Measurements from ENCODE around the gene MYO1D. TPM values are rescaled to one million over a fixed set of nuclear protein-coding genes. Genes with fewer than 3 reads are reported as not detected.

Gene MYO1D
- total RNA-seq, 1 experiment from 2014 or later: 40.8 TPM

- DNase-seq: no peak
- no peak overlapping the region for H3K4me3 ChIP-seq
- no peak overlapping the region for H3K27ac ChIP-seq
- no peaks in the 10 kb centered on the region for H3F3A ChIP-seq (ENCODE audit: insufficient read depth, low read depth)
- ChIA-PET POLR2A (ENCODE audit: unreplicated experiment) (no interaction called here), CTCF (interaction anchor here (0.6 kb wide), 1 partner anchor 100 kb away, joined by 3 read pairs; the partner anchor contains the start of gene MYO1D)
- H3K9me3 ChIP-seq (ENCODE audit: insufficient read depth, low read depth): no peaks in the 10 kb centered on the region
- H3K4me2 ChIP-seq: no peak overlapping the region
- H3K4me1 ChIP-seq (replicated peaks; ENCODE audit: insufficient read depth): no peaks in the 10 kb centered on the region
- H2AFZ ChIP-seq: no peak overlapping the region
- no peaks in the 10 kb centered on the region for H3K9me2 ChIP-seq (ENCODE audit: insufficient read depth)
- intact Hi-C loops (cut with micrococcal nuclease; ENCODE audit: unreplicated experiment): no loop called here
- no peak for TF ChIP-seq CTCF (conservative IDR thresholded peaks at IDR 0.05)
- TF ChIP-seq EZH2 (IDR thresholded peaks at IDR 0.05; ENCODE audit: low read depth): no peak
- no peaks in the 10 kb centered on the region for H3K79me2 ChIP-seq (ENCODE audit: low read depth)
- H4K20me1 ChIP-seq (ENCODE audit: insufficient read depth): no peaks in the 10 kb centered on the region
- BruUV-seq (replicated peaks): no TSS peak
- no peaks in the 10 kb centered on the region for H3K27me3 ChIP-seq (ENCODE audit: insufficient read depth, low read depth)
- H3K36me3 ChIP-seq (ENCODE audit: low read depth): no peaks in the 10 kb centered on the region
These were observed 99.5 kb downstream of the MYO1D start for GRCh38 chr17:32777436-32777835.

- H2AFZ ChIP-seq: no peak overlapping the region
- no peaks in the 10 kb centered on the region for H3K79me2 ChIP-seq (ENCODE audit: low read depth)
- CTCF ChIA-PET: no interaction called here
- H3K27me3 ChIP-seq (ENCODE audit: insufficient read depth, low read depth): no peaks in the 10 kb centered on the region
- DNase-seq: no peak
- H3K9me2 ChIP-seq (ENCODE audit: insufficient read depth): no peaks in the 10 kb centered on the region
- H4K20me1 ChIP-seq (ENCODE audit: insufficient read depth): no peaks in the 10 kb centered on the region
- H3K4me1 ChIP-seq (replicated peaks; ENCODE audit: insufficient read depth): no peaks in the 10 kb centered on the region; the same call in 1 of the 2 replicates
- intact Hi-C loops (cut with micrococcal nuclease; ENCODE audit: unreplicated experiment): no loop called here
- no peaks in the 10 kb centered on the region for H3K9me3 ChIP-seq (ENCODE audit: insufficient read depth, low read depth)
- POLR2A ChIA-PET (ENCODE audit: unreplicated experiment): no interaction called here
- H3K27ac ChIP-seq: no peak overlapping the region
- BruUV-seq (replicated peaks): no TSS peak
- H3K36me3 ChIP-seq (ENCODE audit: low read depth): no peaks in the 10 kb centered on the region
- TF ChIP-seq EZH2 (IDR thresholded peaks at IDR 0.05; ENCODE audit: low read depth): no peak
- no peak for TF ChIP-seq CTCF (conservative IDR thresholded peaks at IDR 0.05)
- no peak overlapping the region for H3K4me2 ChIP-seq
- no peaks in the 10 kb centered on the region for H3F3A ChIP-seq (ENCODE audit: insufficient read depth, low read depth)
- no peak overlapping the region for H3K4me3 ChIP-seq
These were observed 102.2 kb downstream of the MYO1D start for GRCh38 chr17:32774695-32775084.

- intact Hi-C loops (cut with micrococcal nuclease; ENCODE audit: unreplicated experiment): no loop called here
- TF ChIP-seq CTCF (conservative IDR thresholded peaks at IDR 0.05) (no peak), EZH2 (IDR thresholded peaks at IDR 0.05; ENCODE audit: low read depth) (no peak)
- no peak overlapping the region for H2AFZ ChIP-seq
These were observed 102.8 kb downstream of the MYO1D start for GRCh38 chr17:32773856-32774694.

More at GRCh38 chr17:32773856-32774694, 102.8 kb downstream of the MYO1D start:
- ChIA-PET POLR2A (ENCODE audit: unreplicated experiment) (no interaction called here), CTCF (no interaction called here)
- no peak overlapping the region for H3K27ac ChIP-seq
- H3K4me3 ChIP-seq: no peak overlapping the region
- H3K4me1 ChIP-seq (replicated peaks; ENCODE audit: insufficient read depth): no peaks in the 10 kb centered on the region; the same call in 1 of the 2 replicates
- H3F3A ChIP-seq (ENCODE audit: insufficient read depth, low read depth): no peaks in the 10 kb centered on the region
- no peaks in the 10 kb centered on the region for H3K9me3 ChIP-seq (ENCODE audit: insufficient read depth, low read depth)
- no peaks in the 10 kb centered on the region for H3K27me3 ChIP-seq (ENCODE audit: insufficient read depth, low read depth)
- H3K9me2 ChIP-seq (ENCODE audit: insufficient read depth): no peaks in the 10 kb centered on the region
- H3K4me2 ChIP-seq: no peak overlapping the region
- H3K79me2 ChIP-seq (ENCODE audit: low read depth): no peaks in the 10 kb centered on the region
- no TSS peak for BruUV-seq (replicated peaks)
- H3K36me3 ChIP-seq (ENCODE audit: low read depth): no peaks in the 10 kb centered on the region
- DNase-seq: no peak
- no peaks in the 10 kb centered on the region for H4K20me1 ChIP-seq (ENCODE audit: insufficient read depth)
